ENCODE results near the gene CBFB. TPM values are rescaled to one million over a fixed set of nuclear protein-coding genes. Genes with fewer than 3 reads are reported as not detected.

The CBFB gene
- total RNA-seq, 1 experiment from 2014 or later, result 185 TPM

DNA sequence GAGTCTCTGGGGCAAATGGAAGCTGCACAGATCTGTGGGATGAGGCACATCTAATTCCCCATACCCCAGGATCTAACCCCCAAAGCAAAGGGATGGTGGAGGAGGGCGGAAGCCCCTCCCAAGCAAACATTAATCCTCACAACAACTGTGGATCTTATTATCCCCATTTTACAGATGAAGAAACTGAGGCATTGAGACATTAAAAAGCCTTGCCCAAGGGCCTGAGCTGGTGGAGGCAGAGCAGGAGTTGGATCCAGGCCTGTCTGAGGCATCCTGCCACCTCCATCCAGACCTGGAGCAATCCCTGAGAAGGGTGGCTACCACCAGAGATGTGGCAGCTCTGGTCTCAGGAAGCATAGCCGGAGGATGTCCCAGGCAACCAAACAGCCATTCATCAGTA is 17.7 kb upstream of the CBFB start:
- Histone ChIP-seq H3K4me1 (ENCODE audit: insufficient read depth, low read length, poor library complexity, severe bottlenecking) (peaks cover 19% of the 10 kb centered on the region), H3K27me3 (replicated peaks; ENCODE audit: insufficient read depth, low read depth, low read length, poor library complexity) (no peaks in the 10 kb centered on the region), H3K4me3 (ENCODE audit: low read depth, low read length, poor library complexity, severe bottlenecking) (no peak overlapping the region), H3K27ac (ENCODE audit: low read depth, low read length, poor library complexity, severe bottlenecking) (no peak overlapping the region), H3K36me3 (ENCODE audit: insufficient read depth, low read length, poor library complexity, severe bottlenecking) (no peaks in the 10 kb centered on the region), H3K9me3 (ENCODE audit: low read depth, low read length, poor library complexity, severe bottlenecking) (no peaks in the 10 kb centered on the region)
- no peak for DNase-seq (ENCODE audit: low spot score)
- ChIA-PET CTCF (no interaction called here), POLR2A (ENCODE audit: low non-redundant PET) (no interaction called here)
- no TSS peak for BruUV-seq (replicated peaks)
- intact Hi-C loops (cut with micrococcal nuclease; ENCODE audit: unreplicated experiment), result loop anchor here (5.0 kb wide), 1 partner anchor 59 kb away; no protein-coding TSS in a partner anchor
- no peak for TF ChIP-seq EZH2 (IDR thresholded peaks at IDR 0.05; ENCODE audit: borderline replicate concordance, low read depth, low read length, poor library complexity, severe bottlenecking)
- TF ChIP-seq, protein P1, sequence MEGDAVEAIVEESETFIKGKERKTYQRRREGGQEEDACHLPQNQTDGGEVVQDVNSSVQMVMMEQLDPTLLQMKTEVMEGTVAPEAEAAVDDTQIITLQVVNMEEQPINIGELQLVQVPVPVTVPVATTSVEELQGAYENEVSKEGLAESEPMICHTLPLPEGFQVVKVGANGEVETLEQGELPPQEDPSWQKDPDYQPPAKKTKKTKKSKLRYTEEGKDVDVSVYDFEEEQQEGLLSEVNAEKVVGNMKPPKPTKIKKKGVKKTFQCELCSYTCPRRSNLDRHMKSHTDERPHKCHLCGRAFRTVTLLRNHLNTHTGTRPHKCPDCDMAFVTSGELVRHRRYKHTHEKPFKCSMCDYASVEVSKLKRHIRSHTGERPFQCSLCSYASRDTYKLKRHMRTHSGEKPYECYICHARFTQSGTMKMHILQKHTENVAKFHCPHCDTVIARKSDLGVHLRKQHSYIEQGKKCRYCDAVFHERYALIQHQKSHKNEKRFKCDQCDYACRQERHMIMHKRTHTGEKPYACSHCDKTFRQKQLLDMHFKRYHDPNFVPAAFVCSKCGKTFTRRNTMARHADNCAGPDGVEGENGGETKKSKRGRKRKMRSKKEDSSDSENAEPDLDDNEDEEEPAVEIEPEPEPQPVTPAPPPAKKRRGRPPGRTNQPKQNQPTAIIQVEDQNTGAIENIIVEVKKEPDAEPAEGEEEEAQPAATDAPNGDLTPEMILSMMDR (conservative IDR thresholded peaks at IDR 0.05; ENCODE audit: low read depth, low read length), result no peak

DNA sequence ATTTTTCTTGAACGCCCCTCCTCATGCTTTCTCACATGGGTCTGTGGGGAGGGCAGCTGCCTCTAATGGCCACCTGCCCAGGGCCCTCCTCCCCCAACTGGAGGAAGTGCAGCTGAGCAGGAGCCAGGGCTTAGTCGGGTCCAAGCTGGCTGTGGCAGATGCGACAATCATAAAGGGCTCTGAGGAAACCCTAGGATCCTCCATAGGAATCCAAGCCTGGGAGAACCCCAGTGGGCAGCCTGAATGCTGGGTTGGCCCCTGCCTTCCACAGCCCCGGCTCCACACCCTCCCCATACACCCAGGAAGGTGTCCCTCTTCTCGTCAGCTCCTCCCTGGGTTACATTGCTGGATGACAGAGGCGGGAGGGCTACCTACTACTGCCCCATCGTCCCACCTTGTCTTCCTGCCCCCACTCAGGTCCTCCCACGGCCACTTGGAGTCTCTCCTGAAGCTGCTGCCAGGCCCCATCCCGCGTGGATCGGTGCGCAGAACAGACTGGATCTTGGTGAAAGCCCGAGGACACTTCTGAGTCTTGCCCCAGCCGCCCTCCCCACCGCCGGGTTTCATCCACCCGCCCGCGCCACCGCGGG is 15.6 kb upstream of the CBFB start:
- POLR2A ChIA-PET (ENCODE audit: low non-redundant PET), result interaction anchor here (0.6 kb wide), 1 partner anchor 422 kb away, joined by 4 read pairs; no protein-coding TSS in a partner anchor
- CTCF ChIA-PET, result interaction anchor here (0.5 to 2.7 kb wide), 6 partner anchors 13 to 142 kb away, joined by 3 to 12 read pairs (median 3); partner anchors contain the start of gene B3GNT9
- TF ChIP-seq, protein P1 (conservative IDR thresholded peaks at IDR 0.05; ENCODE audit: low read depth, low read length), result no peak
- no peaks in the 10 kb centered on the region for H3K36me3 ChIP-seq (ENCODE audit: insufficient read depth, low read length, poor library complexity, severe bottlenecking)
- no peaks in the 10 kb centered on the region for H3K27me3 ChIP-seq (replicated peaks; ENCODE audit: insufficient read depth, low read depth, low read length, poor library complexity)
- no peaks in the 10 kb centered on the region for H3K9me3 ChIP-seq (ENCODE audit: low read depth, low read length, poor library complexity, severe bottlenecking)
- peaks cover 19% of the 10 kb centered on the region for H3K4me1 ChIP-seq (ENCODE audit: insufficient read depth, low read length, poor library complexity, severe bottlenecking)
- DNase-seq (ENCODE audit: low spot score), result peak; percentile 32
- intact Hi-C loops (cut with micrococcal nuclease; ENCODE audit: unreplicated experiment), result loop anchor here (5.0 kb wide), 1 partner anchor 61 kb away; no protein-coding TSS in a partner anchor
- BruUV-seq (replicated peaks), result no TSS peak
- H3K27ac ChIP-seq (ENCODE audit: low read depth, low read length, poor library complexity, severe bottlenecking), result peak overlapping the region; percentile 90
- H3K4me3 ChIP-seq (ENCODE audit: low read depth, low read length, poor library complexity, severe bottlenecking), result peak overlapping the region; percentile 55

DNA sequence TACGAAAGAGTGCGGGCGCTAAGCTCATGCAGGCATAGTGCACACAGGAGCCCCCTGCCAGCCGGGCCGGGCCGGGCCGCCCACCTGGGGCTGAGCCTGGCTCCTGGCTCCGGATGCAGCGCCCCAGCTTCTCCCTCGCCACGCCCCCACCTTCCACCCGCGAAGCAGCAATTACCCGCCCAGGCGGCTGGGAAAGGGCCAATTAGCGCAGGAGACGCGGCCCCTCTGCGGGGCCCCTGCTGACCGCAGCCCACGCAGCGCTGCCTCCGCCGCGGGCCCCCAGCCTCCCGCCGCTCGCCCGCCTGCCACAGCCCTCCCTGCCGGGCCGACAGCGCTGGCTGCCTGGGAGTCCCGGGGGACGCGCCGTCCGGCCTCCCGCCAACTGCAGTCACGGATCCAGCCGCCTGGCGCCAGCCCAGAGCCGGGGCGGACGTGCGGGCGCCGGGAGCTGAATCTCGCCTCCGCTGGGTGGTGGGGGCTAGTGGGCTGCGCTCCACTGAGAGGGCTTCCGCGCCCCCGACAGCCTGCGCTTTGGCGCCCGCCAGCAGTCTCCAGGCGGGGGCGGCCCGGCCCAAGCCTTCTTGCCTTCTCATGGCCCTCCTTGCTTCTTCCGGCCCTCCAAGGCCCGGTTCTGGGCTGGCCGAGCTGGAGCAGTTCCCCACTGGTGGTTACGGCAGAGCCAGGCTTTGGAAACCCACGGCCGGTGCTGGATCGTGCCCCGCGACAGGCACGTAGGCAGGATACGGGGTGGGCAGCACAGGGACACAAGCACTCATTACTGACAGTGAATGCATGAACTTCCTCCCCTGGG is 14.9 kb upstream of the CBFB start:
- BruUV-seq (replicated peaks), result no TSS peak
- ChIA-PET CTCF (interaction anchor here (0.5 to 2.7 kb wide), 8 partner anchors 12 to 1304 kb away, joined by 3 to 12 read pairs (median 3); partner anchors contain the start of gene B3GNT9), POLR2A (ENCODE audit: low non-redundant PET) (interaction anchor here (0.6 kb wide), 1 partner anchor 16 kb away, joined by 4 read pairs; no protein-coding TSS in a partner anchor)
- peak; percentile 92 for DNase-seq (ENCODE audit: low spot score)
- no peaks in the 10 kb centered on the region for H3K9me3 ChIP-seq (ENCODE audit: low read depth, low read length, poor library complexity, severe bottlenecking)
- H3K36me3 ChIP-seq (ENCODE audit: insufficient read depth, low read length, poor library complexity, severe bottlenecking), result no peaks in the 10 kb centered on the region
- H3K4me1 ChIP-seq (ENCODE audit: insufficient read depth, low read length, poor library complexity, severe bottlenecking), result peaks cover 19% of the 10 kb centered on the region
- TF ChIP-seq EZH2 (IDR thresholded peaks at IDR 0.05; ENCODE audit: borderline replicate concordance, low read depth, low read length, poor library complexity, severe bottlenecking), result no peak
- TF ChIP-seq, protein P1 (conservative IDR thresholded peaks at IDR 0.05; ENCODE audit: low read depth, low read length), result peak; percentile 31
- no peaks in the 10 kb centered on the region for H3K27me3 ChIP-seq (replicated peaks; ENCODE audit: insufficient read depth, low read depth, low read length, poor library complexity)
- peak overlapping the region; percentile 55 for H3K4me3 ChIP-seq (ENCODE audit: low read depth, low read length, poor library complexity, severe bottlenecking)
- intact Hi-C loops (cut with micrococcal nuclease; ENCODE audit: unreplicated experiment), result loop anchor here (2.0 to 5.0 kb wide), 2 partner anchors 62 to 137 kb away; partner anchors contain the start of gene B3GNT9
- peak overlapping the region; percentile 90 for H3K27ac ChIP-seq (ENCODE audit: low read depth, low read length, poor library complexity, severe bottlenecking)
